Erythroblast (primary cell): ENCODE data around the gene APLP1.

ENCODE experiments used
- GATA1 ChIP-seq: IDR thresholded peaks from 2 replicates; pipeline ENCODE4 v1.6.1; 2011; ENCODE audit warnings: low read depth, mild to moderate bottlenecking, control low read depth, low read length, moderate library complexity
- POLR2A ChIP-seq: IDR thresholded peaks from 2 replicates; pipeline ENCODE4 v1.6.1; 2011; ENCODE audit warnings: mild to moderate bottlenecking, low read length

GRCh38 chr19:35928507-35928906 is 60.1 kb downstream of the APLP1 start:
- TF ChIP-seq POLR2A (no peak), GATA1 (no peak)
